ENCODE measurements around the gene PPM1E.
A peak's percentile ranks its signal among the peaks of the same experiment; 100 is the strongest.

Gene PPM1E

DNA sequence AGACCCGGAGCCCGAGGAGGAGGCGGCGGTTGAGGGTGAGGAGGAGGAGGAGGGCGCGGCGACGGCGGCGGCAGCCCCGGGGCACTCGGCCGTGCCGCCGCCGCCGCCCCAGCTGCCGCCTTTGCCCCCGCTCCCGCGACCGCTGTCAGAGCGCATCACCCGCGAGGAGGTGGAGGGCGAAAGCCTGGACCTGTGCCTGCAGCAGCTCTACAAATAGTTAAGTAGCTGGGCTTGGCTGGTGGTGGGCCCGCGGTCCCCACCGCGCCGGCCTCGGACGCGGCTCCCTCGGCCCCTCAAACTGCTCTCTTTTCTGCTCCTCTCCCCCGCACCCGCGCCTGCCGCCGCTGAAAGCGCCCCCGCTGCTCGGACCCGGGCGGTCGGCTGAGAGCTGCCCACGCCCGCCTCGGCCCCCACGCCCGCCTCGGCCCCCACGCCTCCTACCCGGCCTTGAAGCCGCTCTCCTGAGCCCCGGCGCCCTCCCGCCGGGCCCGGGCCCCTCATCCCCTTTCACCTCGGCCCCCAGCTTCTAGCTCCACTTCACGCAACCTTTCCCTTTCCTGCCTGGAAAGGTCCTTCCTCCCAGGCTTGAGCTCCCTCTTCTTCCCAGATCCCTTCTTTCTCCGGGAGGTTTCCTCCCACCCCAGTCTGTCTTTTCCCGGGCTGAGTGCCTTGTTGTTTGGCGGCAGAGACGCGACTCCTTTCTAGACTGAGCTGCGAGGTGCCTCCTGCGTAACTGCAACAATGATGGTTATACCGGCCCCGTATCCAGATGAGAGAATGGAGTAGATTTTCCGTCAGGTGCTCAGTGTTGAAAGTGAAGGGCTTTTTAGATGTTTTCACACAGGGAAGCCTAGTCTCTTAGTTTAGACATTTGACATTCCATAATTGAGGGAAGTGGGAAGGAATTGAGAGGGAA lies 850 bp downstream of the PPM1E start:
- TF ChIP-seq BACH2 (CRISPR knock-in tag; IDR thresholded peaks at IDR 0.05; ENCODE audit: borderline replicate concordance) (no peak), RARB (CRISPR knock-in tag; IDR thresholded peaks at IDR 0.05) (no peak), TOX (CRISPR knock-in tag; IDR thresholded peaks at IDR 0.05; ENCODE audit: borderline replicate concordance) (no peak), TCF4 (CRISPR knock-in tag; IDR thresholded peaks at IDR 0.05; ENCODE audit: borderline replicate concordance) (no peak), ZNF8 (CRISPR knock-in tag; IDR thresholded peaks at IDR 0.05) (no peak), ISL1 (CRISPR knock-in tag; IDR thresholded peaks at IDR 0.05) (peak; percentile 10; the same call in 1 of the 2 replicates), ZFP3 (CRISPR knock-in tag; IDR thresholded peaks at IDR 0.05) (0 out of 2 replicates have a peak, but pooled peaks have one; percentile 19), ESRRG (CRISPR knock-in tag; IDR thresholded peaks at IDR 0.05) (no peak)
- TF ChIP-seq, protein P1, sequence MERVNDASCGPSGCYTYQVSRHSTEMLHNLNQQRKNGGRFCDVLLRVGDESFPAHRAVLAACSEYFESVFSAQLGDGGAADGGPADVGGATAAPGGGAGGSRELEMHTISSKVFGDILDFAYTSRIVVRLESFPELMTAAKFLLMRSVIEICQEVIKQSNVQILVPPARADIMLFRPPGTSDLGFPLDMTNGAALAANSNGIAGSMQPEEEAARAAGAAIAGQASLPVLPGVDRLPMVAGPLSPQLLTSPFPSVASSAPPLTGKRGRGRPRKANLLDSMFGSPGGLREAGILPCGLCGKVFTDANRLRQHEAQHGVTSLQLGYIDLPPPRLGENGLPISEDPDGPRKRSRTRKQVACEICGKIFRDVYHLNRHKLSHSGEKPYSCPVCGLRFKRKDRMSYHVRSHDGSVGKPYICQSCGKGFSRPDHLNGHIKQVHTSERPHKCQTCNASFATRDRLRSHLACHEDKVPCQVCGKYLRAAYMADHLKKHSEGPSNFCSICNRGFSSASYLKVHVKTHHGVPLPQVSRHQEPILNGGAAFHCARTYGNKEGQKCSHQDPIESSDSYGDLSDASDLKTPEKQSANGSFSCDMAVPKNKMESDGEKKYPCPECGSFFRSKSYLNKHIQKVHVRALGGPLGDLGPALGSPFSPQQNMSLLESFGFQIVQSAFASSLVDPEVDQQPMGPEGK (CRISPR knock-in tag; IDR thresholded peaks at IDR 0.05; ENCODE audit: borderline replicate concordance): no peak
- TF ChIP-seq, protein P2, sequence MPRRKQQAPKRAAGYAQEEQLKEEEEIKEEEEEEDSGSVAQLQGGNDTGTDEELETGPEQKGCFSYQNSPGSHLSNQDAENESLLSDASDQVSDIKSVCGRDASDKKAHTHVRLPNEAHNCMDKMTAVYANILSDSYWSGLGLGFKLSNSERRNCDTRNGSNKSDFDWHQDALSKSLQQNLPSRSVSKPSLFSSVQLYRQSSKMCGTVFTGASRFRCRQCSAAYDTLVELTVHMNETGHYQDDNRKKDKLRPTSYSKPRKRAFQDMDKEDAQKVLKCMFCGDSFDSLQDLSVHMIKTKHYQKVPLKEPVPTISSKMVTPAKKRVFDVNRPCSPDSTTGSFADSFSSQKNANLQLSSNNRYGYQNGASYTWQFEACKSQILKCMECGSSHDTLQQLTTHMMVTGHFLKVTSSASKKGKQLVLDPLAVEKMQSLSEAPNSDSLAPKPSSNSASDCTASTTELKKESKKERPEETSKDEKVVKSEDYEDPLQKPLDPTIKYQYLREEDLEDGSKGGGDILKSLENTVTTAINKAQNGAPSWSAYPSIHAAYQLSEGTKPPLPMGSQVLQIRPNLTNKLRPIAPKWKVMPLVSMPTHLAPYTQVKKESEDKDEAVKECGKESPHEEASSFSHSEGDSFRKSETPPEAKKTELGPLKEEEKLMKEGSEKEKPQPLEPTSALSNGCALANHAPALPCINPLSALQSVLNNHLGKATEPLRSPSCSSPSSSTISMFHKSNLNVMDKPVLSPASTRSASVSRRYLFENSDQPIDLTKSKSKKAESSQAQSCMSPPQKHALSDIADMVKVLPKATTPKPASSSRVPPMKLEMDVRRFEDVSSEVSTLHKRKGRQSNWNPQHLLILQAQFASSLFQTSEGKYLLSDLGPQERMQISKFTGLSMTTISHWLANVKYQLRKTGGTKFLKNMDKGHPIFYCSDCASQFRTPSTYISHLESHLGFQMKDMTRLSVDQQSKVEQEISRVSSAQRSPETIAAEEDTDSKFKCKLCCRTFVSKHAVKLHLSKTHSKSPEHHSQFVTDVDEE (CRISPR knock-in tag; IDR thresholded peaks at IDR 0.05): 0 out of 2 replicates have a peak, but pooled peaks have one; percentile 8
- peak; percentile 60 for ATAC-seq

DNA sequence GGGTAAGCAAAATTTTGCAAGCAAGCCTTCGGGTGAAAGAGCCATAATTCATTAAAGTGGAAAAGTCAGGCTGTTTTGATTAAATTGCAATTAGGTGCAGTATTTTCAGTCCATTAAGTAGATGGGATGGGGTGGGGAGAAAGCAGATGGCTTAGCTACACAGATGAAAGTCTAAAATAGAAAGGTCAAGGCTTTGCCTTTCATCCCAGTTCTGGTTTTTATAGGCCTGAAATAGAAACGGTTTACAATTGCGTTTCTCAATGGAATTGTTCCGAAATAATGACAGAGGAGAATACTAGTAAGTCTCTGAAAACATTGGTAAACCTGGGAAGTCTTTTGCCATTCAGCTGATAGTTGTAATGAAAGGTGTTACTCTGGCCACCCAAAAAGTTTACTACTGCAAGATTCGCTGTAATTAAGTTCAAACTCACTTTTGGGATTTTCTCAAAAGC lies 1.5 kb downstream of the PPM1E start:
- TF ChIP-seq ESRRG (CRISPR knock-in tag; IDR thresholded peaks at IDR 0.05): no peak
- no peak for TF ChIP-seq PPARA (CRISPR knock-in tag; IDR thresholded peaks at IDR 0.05; ENCODE audit: borderline replicate concordance)
- no peak for TF ChIP-seq ZFP3 (CRISPR knock-in tag; IDR thresholded peaks at IDR 0.05)
- no peak for TF ChIP-seq ZC3H10 (CRISPR knock-in tag; IDR thresholded peaks at IDR 0.05)
- no peak for TF ChIP-seq ZFP30 (CRISPR knock-in tag; IDR thresholded peaks at IDR 0.05)
- no peak for TF ChIP-seq GLIS3 (CRISPR knock-in tag; IDR thresholded peaks at IDR 0.05)
- TF ChIP-seq, protein P2 (CRISPR knock-in tag; IDR thresholded peaks at IDR 0.05): 0 out of 2 replicates have a peak, but pooled peaks have one; percentile 2

DNA sequence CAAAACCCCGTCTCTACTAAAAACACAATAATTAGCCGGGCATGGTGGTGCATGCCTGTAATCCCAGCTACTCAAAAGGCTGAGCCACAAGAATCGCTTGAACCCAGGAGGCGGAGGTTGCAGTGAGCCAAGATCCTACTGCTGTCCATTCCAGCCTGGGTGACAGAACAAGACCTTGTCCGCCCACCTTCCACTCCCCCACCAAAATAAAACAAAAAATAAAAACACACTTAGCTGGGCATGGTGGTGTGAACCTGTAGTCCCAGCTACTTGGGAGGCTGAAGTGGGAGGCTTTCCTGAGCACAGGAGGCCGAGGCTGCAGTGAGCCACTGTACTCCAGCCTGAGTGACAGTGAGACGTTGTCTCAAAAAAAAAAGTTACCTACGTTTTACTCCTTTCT lies 3.2 kb downstream of the PPM1E start:
- ATAC-seq: no peak
- TF ChIP-seq, protein P2 (CRISPR knock-in tag; IDR thresholded peaks at IDR 0.05): no peak
- TF ChIP-seq, protein P1 (CRISPR knock-in tag; IDR thresholded peaks at IDR 0.05; ENCODE audit: borderline replicate concordance): no peak
- TF ChIP-seq ZNF8 (CRISPR knock-in tag; IDR thresholded peaks at IDR 0.05) (no peak), ISL1 (CRISPR knock-in tag; IDR thresholded peaks at IDR 0.05) (no peak)

More for the DNA sequence above, 1.5 kb downstream of the PPM1E start:
- no peak; the same call in 2 of the 3 replicates for ATAC-seq
